HPDE6-E6E7 (cell line): ENCODE results near the gene HSCB.
"Not testable (repeated sequence)": the region's sequence is repeated elsewhere in the genome, so short reads cannot be mapped to it uniquely, and the experiment has no call there.

Experiments
- DNase-seq: peaks from one replicate; pipeline ENCODE4 v3.0.0; 2011; ENCODE audit warnings: missing footprints; ENCODE audit errors: extremely low spot score

HSCB gene

GRCh38 chr22:28741785-28742561 lies at the start of gene HSCB, which contains the start of gene CHEK2:
Gene HSCB (plus strand): TSS chr22:28742039. CDS start chr22:28742096, 57 bp downstream.
Gene CHEK2 (minus strand): TSS chr22:28741820. CDS start chr22:28734721, 7,099 bp downstream.
- DNase-seq: peak; percentile 97

- not testable (repeated sequence) for DNase-seq
These were observed 48.6 kb upstream of the HSCB start for GRCh38 chr22:28693041-28693760.

- no peak for DNase-seq
These were observed 38.9 kb upstream of the HSCB start for GRCh38 chr22:28702891-28703290.

GRCh38 chr22:28703436-28703835 lies 38.4 kb upstream of the HSCB start:
- DNase-seq: no peak

GRCh38 chr22:28706845-28707244 lies 35.0 kb upstream of the HSCB start:
- DNase-seq: no peak

- no peak for DNase-seq
These were observed 31.7 kb upstream of the HSCB start for GRCh38 chr22:28710107-28710506.

- DNase-seq: peak; percentile 36
These were observed 31.2 kb upstream of the HSCB start for GRCh38 chr22:28710576-28711191.

- no peak for DNase-seq
These were observed 30.5 kb upstream of the HSCB start for GRCh38 chr22:28711341-28711740.

GRCh38 chr22:28711820-28712777 lies 29.7 kb upstream of the HSCB start:
- DNase-seq: peak; percentile 58

- DNase-seq: no peak
These were observed 27.7 kb upstream of the HSCB start for GRCh38 chr22:28714043-28714628.

GRCh38 chr22:28715611-28716010 lies 26.2 kb upstream of the HSCB start:
- DNase-seq: no peak

GRCh38 chr22:28716686-28717085 lies 25.2 kb upstream of the HSCB start:
- DNase-seq: no peak

- no peak for DNase-seq
These were observed 23.8 kb upstream of the HSCB start for GRCh38 chr22:28718044-28718443.

GRCh38 chr22:28728002-28728401 lies 13.8 kb upstream of the HSCB start:
- no peak for DNase-seq

GRCh38 chr22:28728621-28729313 lies 13.1 kb upstream of the HSCB start:
- DNase-seq: no peak

GRCh38 chr22:28730179-28730578 lies 11.7 kb upstream of the HSCB start:
- DNase-seq: no peak

- no peak for DNase-seq
These were observed 7.4 kb upstream of the HSCB start for GRCh38 chr22:28734393-28734792.

- no peak for DNase-seq
These were observed 5.3 kb upstream of the HSCB start for GRCh38 chr22:28736301-28737155.

- no peak for DNase-seq
These were observed 4.1 kb upstream of the HSCB start for GRCh38 chr22:28737701-28738100.
